Liver (tissue), 3 donors: ENCODE results near the gene ZNRF4.

Experiments
- EGR1 ChIP-seq, 2 donors: IDR thresholded peaks; 2 replicates each; pipeline ENCODE4 v1.6.1; 2016 to 2018; ENCODE audit warnings: antibody characterized with exemption in 2 of 2, low read depth in 2 of 2
- FOXA1 ChIP-seq: IDR thresholded peaks from 2 replicates; pipeline ENCODE4 v1.6.1; 2016; ENCODE audit warnings: antibody characterized with exemption
- GABPA ChIP-seq, 2 donors: IDR thresholded peaks in 1 of 2; conservative IDR thresholded peaks in 1 of 2; 2 replicates each; pipeline ENCODE4 v1.6.1; 2016; ENCODE audit warnings: antibody characterized with exemption in 2 of 2, mild to moderate bottlenecking in 1 of 2, moderate library complexity in 1 of 2
- HNF4A ChIP-seq, 2 donors: conservative IDR thresholded peaks; 2 replicates each; pipeline ENCODE4 v1.6.1; 2016; ENCODE audit warnings: antibody characterized with exemption in 2 of 2, mild to moderate bottlenecking in 2 of 2
- JUND ChIP-seq, 2 donors: IDR thresholded peaks; 2 replicates each; pipeline ENCODE4 v1.6.1; 2016; ENCODE audit warnings: antibody characterized with exemption in 2 of 2
- NR2F2 ChIP-seq: IDR thresholded peaks from 2 replicates; pipeline ENCODE4 v1.6.1; 2016; ENCODE audit warnings: antibody characterized with exemption
- RAD21 ChIP-seq, 2 donors: IDR thresholded peaks; 2 replicates each; pipeline ENCODE4 v1.6.1; 2016; ENCODE audit warnings: antibody characterized with exemption in 2 of 2, mild to moderate bottlenecking in 2 of 2
- SP1 ChIP-seq: IDR thresholded peaks from 2 replicates; pipeline ENCODE4 v1.6.1; 2018; ENCODE audit warnings: antibody characterized with exemption, mild to moderate bottlenecking
- TAF1 ChIP-seq: conservative IDR thresholded peaks from 2 replicates; pipeline ENCODE4 v1.6.1; 2016; ENCODE audit warnings: antibody characterized with exemption, mild to moderate bottlenecking
- YY1 ChIP-seq: IDR thresholded peaks from 2 replicates; pipeline ENCODE4 v1.6.1; 2016; ENCODE audit warnings: antibody characterized with exemption, mild to moderate bottlenecking
- TF ChIP-seq, protein P1 (sequence below): fragments of 150-350 bp; IDR thresholded peaks from 2 replicates; pipeline ENCODE4 v1.5.1; 2017; ENCODE audit warnings: improper control_type of control experiment, low read depth, low read length; ENCODE audit not compliant: missing input control
- TF ChIP-seq, protein P2 (sequence below): IDR thresholded peaks from 2 replicates; pipeline ENCODE4 v1.6.1; 2016; ENCODE audit warnings: antibody characterized with exemption
- TF ChIP-seq, protein P3 (sequence below): IDR thresholded peaks from 2 replicates; pipeline ENCODE4 v1.6.1; 2016; ENCODE audit warnings: antibody characterized with exemption, mild to moderate bottlenecking
- TF ChIP-seq, protein P4 (sequence below): IDR thresholded peaks from 2 replicates; pipeline ENCODE4 v1.6.1; 2016; ENCODE audit warnings: antibody characterized with exemption
- donor health status: healthy.
- donor health status: healthy.

DNA sequence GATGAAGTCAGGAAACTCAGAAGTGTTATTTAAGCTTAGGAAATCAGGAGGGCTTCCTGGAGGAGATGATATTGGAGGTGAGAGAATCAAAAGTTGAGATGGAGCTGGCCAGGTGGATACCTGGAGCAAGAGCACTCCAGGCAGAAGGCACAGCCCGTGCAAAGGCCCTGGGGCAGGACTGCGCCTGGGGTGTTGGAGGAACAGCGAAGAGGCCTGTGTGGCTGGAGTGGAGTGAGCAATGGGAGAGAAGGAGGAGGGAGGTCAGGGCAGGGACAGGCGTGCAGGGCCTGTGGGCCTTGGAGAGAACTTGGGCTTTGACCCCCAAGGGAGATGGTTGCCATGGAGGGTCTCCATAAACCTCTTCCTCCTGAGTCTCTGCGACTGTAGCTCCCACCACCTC, 42.1 kb downstream of the ZNRF4 start:
- TF ChIP-seq, protein P1, sequence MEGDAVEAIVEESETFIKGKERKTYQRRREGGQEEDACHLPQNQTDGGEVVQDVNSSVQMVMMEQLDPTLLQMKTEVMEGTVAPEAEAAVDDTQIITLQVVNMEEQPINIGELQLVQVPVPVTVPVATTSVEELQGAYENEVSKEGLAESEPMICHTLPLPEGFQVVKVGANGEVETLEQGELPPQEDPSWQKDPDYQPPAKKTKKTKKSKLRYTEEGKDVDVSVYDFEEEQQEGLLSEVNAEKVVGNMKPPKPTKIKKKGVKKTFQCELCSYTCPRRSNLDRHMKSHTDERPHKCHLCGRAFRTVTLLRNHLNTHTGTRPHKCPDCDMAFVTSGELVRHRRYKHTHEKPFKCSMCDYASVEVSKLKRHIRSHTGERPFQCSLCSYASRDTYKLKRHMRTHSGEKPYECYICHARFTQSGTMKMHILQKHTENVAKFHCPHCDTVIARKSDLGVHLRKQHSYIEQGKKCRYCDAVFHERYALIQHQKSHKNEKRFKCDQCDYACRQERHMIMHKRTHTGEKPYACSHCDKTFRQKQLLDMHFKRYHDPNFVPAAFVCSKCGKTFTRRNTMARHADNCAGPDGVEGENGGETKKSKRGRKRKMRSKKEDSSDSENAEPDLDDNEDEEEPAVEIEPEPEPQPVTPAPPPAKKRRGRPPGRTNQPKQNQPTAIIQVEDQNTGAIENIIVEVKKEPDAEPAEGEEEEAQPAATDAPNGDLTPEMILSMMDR, result no peak
- TF ChIP-seq YY1, result no peak
- no peak for TF ChIP-seq EGR1 (IDR thresholded peaks at IDR 0.05; ENCODE audit: low read depth in 2 of 2)
- TF ChIP-seq, protein P2, sequence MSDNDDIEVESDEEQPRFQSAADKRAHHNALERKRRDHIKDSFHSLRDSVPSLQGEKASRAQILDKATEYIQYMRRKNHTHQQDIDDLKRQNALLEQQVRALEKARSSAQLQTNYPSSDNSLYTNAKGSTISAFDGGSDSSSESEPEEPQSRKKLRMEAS, result no peak
- TF ChIP-seq, protein P3, sequence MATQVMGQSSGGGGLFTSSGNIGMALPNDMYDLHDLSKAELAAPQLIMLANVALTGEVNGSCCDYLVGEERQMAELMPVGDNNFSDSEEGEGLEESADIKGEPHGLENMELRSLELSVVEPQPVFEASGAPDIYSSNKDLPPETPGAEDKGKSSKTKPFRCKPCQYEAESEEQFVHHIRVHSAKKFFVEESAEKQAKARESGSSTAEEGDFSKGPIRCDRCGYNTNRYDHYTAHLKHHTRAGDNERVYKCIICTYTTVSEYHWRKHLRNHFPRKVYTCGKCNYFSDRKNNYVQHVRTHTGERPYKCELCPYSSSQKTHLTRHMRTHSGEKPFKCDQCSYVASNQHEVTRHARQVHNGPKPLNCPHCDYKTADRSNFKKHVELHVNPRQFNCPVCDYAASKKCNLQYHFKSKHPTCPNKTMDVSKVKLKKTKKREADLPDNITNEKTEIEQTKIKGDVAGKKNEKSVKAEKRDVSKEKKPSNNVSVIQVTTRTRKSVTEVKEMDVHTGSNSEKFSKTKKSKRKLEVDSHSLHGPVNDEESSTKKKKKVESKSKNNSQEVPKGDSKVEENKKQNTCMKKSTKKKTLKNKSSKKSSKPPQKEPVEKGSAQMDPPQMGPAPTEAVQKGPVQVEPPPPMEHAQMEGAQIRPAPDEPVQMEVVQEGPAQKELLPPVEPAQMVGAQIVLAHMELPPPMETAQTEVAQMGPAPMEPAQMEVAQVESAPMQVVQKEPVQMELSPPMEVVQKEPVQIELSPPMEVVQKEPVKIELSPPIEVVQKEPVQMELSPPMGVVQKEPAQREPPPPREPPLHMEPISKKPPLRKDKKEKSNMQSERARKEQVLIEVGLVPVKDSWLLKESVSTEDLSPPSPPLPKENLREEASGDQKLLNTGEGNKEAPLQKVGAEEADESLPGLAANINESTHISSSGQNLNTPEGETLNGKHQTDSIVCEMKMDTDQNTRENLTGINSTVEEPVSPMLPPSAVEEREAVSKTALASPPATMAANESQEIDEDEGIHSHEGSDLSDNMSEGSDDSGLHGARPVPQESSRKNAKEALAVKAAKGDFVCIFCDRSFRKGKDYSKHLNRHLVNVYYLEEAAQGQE, result no peak
- no peak for TF ChIP-seq GABPA (IDR thresholded peaks at IDR 0.05 in 1 of 2, conservative IDR thresholded peaks at IDR 0.05 in 1 of 2)
- TF ChIP-seq SP1, result no peak
- TF ChIP-seq NR2F2, result no peak
- no peak for TF ChIP-seq TAF1
- TF ChIP-seq HNF4A (conservative IDR thresholded peaks at IDR 0.05), result no peak
- TF ChIP-seq JUND (IDR thresholded peaks at IDR 0.05), result no peak
- TF ChIP-seq FOXA1, result no peak
- TF ChIP-seq RAD21 (IDR thresholded peaks at IDR 0.05), result no peak
- TF ChIP-seq, protein P4, sequence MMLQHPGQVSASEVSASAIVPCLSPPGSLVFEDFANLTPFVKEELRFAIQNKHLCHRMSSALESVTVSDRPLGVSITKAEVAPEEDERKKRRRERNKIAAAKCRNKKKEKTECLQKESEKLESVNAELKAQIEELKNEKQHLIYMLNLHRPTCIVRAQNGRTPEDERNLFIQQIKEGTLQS, result no peak
